ENCODE data around the gene SERTAD2. TPM values are rescaled to one million over a fixed set of nuclear protein-coding genes. Genes with fewer than 3 reads are reported as not detected.
A peak's percentile ranks its signal among the peaks of the same experiment; 100 is the strongest.

The SERTAD2 gene
- total RNA-seq, 1 donor from 2014 or later = 42.2 TPM

GRCh38 chr2:64609227-64609941, 44.3 kb downstream of the SERTAD2 start:
- Histone ChIP-seq H3K27me3 (ENCODE audit: insufficient read depth, low read length) (peaks cover 24% of the 10 kb centered on the region), H2AFZ (ENCODE audit: low read depth, low read length) (peak overlapping the region; percentile 97), H3K9me3 (ENCODE audit: insufficient read depth, low read depth, low read length) (no peaks in the 10 kb centered on the region), H3K4me3 (ENCODE audit: insufficient read depth, low read depth, low read length) (peak overlapping the region; percentile 44), H3K9ac (ENCODE audit: low read length) (peak overlapping the region; percentile 35), H3K4me2 (ENCODE audit: low read length) (peak overlapping the region; percentile 78), H4K20me1 (ENCODE audit: insufficient read depth, low read length) (no peaks in the 10 kb centered on the region), H3K36me3 (ENCODE audit: insufficient read depth, low read length) (no peaks in the 10 kb centered on the region), H3K79me2 (ENCODE audit: insufficient read depth, low read length) (no peaks in the 10 kb centered on the region), H3K4me1 (ENCODE audit: insufficient read depth, low read length) (no peaks in the 10 kb centered on the region), H3K27ac (ENCODE audit: low read depth, low read length) (no peak overlapping the region)
- peaks cover 2% of the 10 kb centered on the region for H3K9me3 Mint-ChIP-seq (ENCODE audit: unreplicated experiment)
- H3K4me3 Mint-ChIP-seq (ENCODE audit: unreplicated experiment) = no peak overlapping the region
- no peaks in the 10 kb centered on the region for H3K36me3 Mint-ChIP-seq (ENCODE audit: low read depth, unreplicated experiment)
- H3K4me1 Mint-ChIP-seq (ENCODE audit: low read depth, unreplicated experiment) = peaks cover 5% of the 10 kb centered on the region
- H3K27me3 Mint-ChIP-seq (ENCODE audit: low read depth, unreplicated experiment) = peaks cover 13% of the 10 kb centered on the region
- FAIRE-seq = no peak
- H3K27ac Mint-ChIP-seq (ENCODE audit: unreplicated experiment) = peak overlapping the region; percentile 58
- no peak for DNase-seq (ENCODE audit: low read depth)
- TF ChIP-seq EZH2 (IDR thresholded peaks at IDR 0.05; ENCODE audit: insufficient read depth, low read length) (no peak), CTCF (IDR thresholded peaks at IDR 0.05; ENCODE audit: insufficient read depth, low read depth, low read length) (no peak)

- Histone ChIP-seq H3K4me2 (ENCODE audit: low read length) (peak overlapping the region; percentile 78), H3K27ac (ENCODE audit: low read depth, low read length) (no peak overlapping the region), H3K4me1 (ENCODE audit: insufficient read depth, low read length) (no peaks in the 10 kb centered on the region), H3K9me3 (ENCODE audit: insufficient read depth, low read depth, low read length) (peaks cover 3% of the 10 kb centered on the region), H3K9ac (ENCODE audit: low read length) (peak overlapping the region; percentile 35), H3K36me3 (ENCODE audit: insufficient read depth, low read length) (no peaks in the 10 kb centered on the region), H2AFZ (ENCODE audit: low read depth, low read length) (peak overlapping the region; percentile 97), H4K20me1 (ENCODE audit: insufficient read depth, low read length) (no peaks in the 10 kb centered on the region), H3K4me3 (ENCODE audit: insufficient read depth, low read depth, low read length) (no peak overlapping the region), H3K79me2 (ENCODE audit: insufficient read depth, low read length) (no peaks in the 10 kb centered on the region), H3K27me3 (ENCODE audit: insufficient read depth, low read length) (peaks cover 24% of the 10 kb centered on the region)
- Mint-ChIP-seq H3K4me1 (ENCODE audit: low read depth, unreplicated experiment) (peaks cover 5% of the 10 kb centered on the region), H3K4me3 (ENCODE audit: unreplicated experiment) (no peak overlapping the region), H3K36me3 (ENCODE audit: low read depth, unreplicated experiment) (no peaks in the 10 kb centered on the region), H3K9me3 (ENCODE audit: unreplicated experiment) (peaks cover 5% of the 10 kb centered on the region), H3K27me3 (ENCODE audit: low read depth, unreplicated experiment) (peaks cover 13% of the 10 kb centered on the region), H3K27ac (ENCODE audit: unreplicated experiment) (no peak overlapping the region)
- TF ChIP-seq EZH2 (IDR thresholded peaks at IDR 0.05; ENCODE audit: insufficient read depth, low read length) (no peak), CTCF (IDR thresholded peaks at IDR 0.05; ENCODE audit: insufficient read depth, low read depth, low read length) (no peak)
- DNase-seq (ENCODE audit: low read depth) (no peak), FAIRE-seq (no peak)
Observed at GRCh38 chr2:64608867-64609226, 44.9 kb downstream of the SERTAD2 start.

Data from astrocyte (in vitro differentiated cells and primary cell).